ENCODE data around the gene CASP14.
A peak's percentile ranks its signal among the peaks of the same experiment; 100 is the strongest.

CASP14 gene

GRCh38 chr19:15087182-15087581, 37.9 kb downstream of the CASP14 start:
- ATAC-seq (ENCODE audit: insufficient read depth, low read depth) (no peak), DNase-seq (no peak)
- no peaks in the 10 kb centered on the region for H3K79me2 ChIP-seq (ENCODE audit: insufficient read depth, low read length)
- no peak for TF ChIP-seq EZH2 (IDR thresholded peaks at IDR 0.05; ENCODE audit: borderline replicate concordance, low read depth, low read length, severe bottlenecking)
- TF ChIP-seq CTCF (IDR thresholded peaks at IDR 0.05; ENCODE audit: borderline replicate concordance, extremely low read depth, low read length, poor library complexity, severe bottlenecking): no peak
- no peak overlapping the region for H3K4me3 ChIP-seq (ENCODE audit: low read depth in 1 of 2, low read length in 2 of 2)
- no peaks in the 10 kb centered on the region for H3K9me3 ChIP-seq (ENCODE audit: insufficient read depth, low read length, severe bottlenecking)
- H3K4me1 ChIP-seq (ENCODE audit: insufficient read depth, low read length): peaks cover 3% of the 10 kb centered on the region
- no peak overlapping the region for H2AFZ ChIP-seq (ENCODE audit: low read depth, low read length)
- no peaks in the 10 kb centered on the region for H3K36me3 ChIP-seq (ENCODE audit: insufficient read depth, low read length)
- no peak overlapping the region for H3K4me2 ChIP-seq (ENCODE audit: insufficient read depth, low read length)
- H4K20me1 ChIP-seq (ENCODE audit: insufficient read depth, low read length): peaks cover 4% of the 10 kb centered on the region; the same call in 1 of the 2 replicates
- H3K9ac ChIP-seq (ENCODE audit: low read depth, low read length): no peak overlapping the region
- H3K27me3 ChIP-seq (ENCODE audit: insufficient read depth, low read length, poor library complexity): no peaks in the 10 kb centered on the region
- H3K27ac ChIP-seq (ENCODE audit: low read length): no peak overlapping the region

- Histone ChIP-seq H3K27me3 (ENCODE audit: insufficient read depth, low read length, poor library complexity) (no peaks in the 10 kb centered on the region), H3K36me3 (ENCODE audit: insufficient read depth, low read length) (no peaks in the 10 kb centered on the region), H3K4me1 (ENCODE audit: insufficient read depth, low read length) (peaks cover 4% of the 10 kb centered on the region), H3K9ac (ENCODE audit: low read depth, low read length) (no peak overlapping the region), H3K4me3 (ENCODE audit: low read depth in 1 of 2, low read length in 2 of 2) (no peak overlapping the region), H3K79me2 (ENCODE audit: insufficient read depth, low read length) (no peaks in the 10 kb centered on the region), H2AFZ (ENCODE audit: low read depth, low read length) (no peak overlapping the region), H3K9me3 (ENCODE audit: insufficient read depth, low read length, severe bottlenecking) (no peaks in the 10 kb centered on the region), H3K4me2 (ENCODE audit: insufficient read depth, low read length) (no peak overlapping the region; the same call in 1 of the 2 replicates), H3K27ac (ENCODE audit: low read length) (no peak overlapping the region), H4K20me1 (ENCODE audit: insufficient read depth, low read length) (peaks cover 4% of the 10 kb centered on the region; the same call in 1 of the 2 replicates)
- ATAC-seq (ENCODE audit: insufficient read depth, low read depth) (peak; percentile 64), DNase-seq (peak; percentile 60)
- TF ChIP-seq EZH2 (IDR thresholded peaks at IDR 0.05; ENCODE audit: borderline replicate concordance, low read depth, low read length, severe bottlenecking) (no peak), CTCF (IDR thresholded peaks at IDR 0.05; ENCODE audit: borderline replicate concordance, extremely low read depth, low read length, poor library complexity, severe bottlenecking) (peak; percentile 79)
Measured at GRCh38 chr19:15091918-15092753, 42.9 kb downstream of the CASP14 start.

- no peaks in the 10 kb centered on the region for H3K27me3 ChIP-seq (ENCODE audit: insufficient read depth, low read length, poor library complexity)
- H3K36me3 ChIP-seq (ENCODE audit: insufficient read depth, low read length): no peaks in the 10 kb centered on the region
- H3K4me2 ChIP-seq (ENCODE audit: insufficient read depth, low read length): no peak overlapping the region
- no peak overlapping the region for H2AFZ ChIP-seq (ENCODE audit: low read depth, low read length)
- DNase-seq (no peak), ATAC-seq (ENCODE audit: insufficient read depth, low read depth) (no peak)
- H3K4me3 ChIP-seq (ENCODE audit: low read depth in 1 of 2, low read length in 2 of 2): no peak overlapping the region
- peaks cover 4% of the 10 kb centered on the region for H3K4me1 ChIP-seq (ENCODE audit: insufficient read depth, low read length)
- H3K79me2 ChIP-seq (ENCODE audit: insufficient read depth, low read length): no peaks in the 10 kb centered on the region
- no peaks in the 10 kb centered on the region for H3K9me3 ChIP-seq (ENCODE audit: insufficient read depth, low read length, severe bottlenecking)
- TF ChIP-seq EZH2 (IDR thresholded peaks at IDR 0.05; ENCODE audit: borderline replicate concordance, low read depth, low read length, severe bottlenecking) (no peak), CTCF (IDR thresholded peaks at IDR 0.05; ENCODE audit: borderline replicate concordance, extremely low read depth, low read length, poor library complexity, severe bottlenecking) (no peak)
- no peak overlapping the region for H3K9ac ChIP-seq (ENCODE audit: low read depth, low read length)
- no peak overlapping the region for H3K27ac ChIP-seq (ENCODE audit: low read length)
- H4K20me1 ChIP-seq (ENCODE audit: insufficient read depth, low read length): no peaks in the 10 kb centered on the region
Measured at GRCh38 chr19:15093001-15093400, 43.7 kb downstream of the CASP14 start.
